Bronchial epithelial cell (primary cell): ENCODE results near the gene TPX2. TPM values are rescaled to one million over a fixed set of nuclear protein-coding genes. Genes with fewer than 3 reads are reported as not detected.
A peak's percentile ranks its signal among the peaks of the same experiment; 100 is the strongest.

Experiments used
- DNase-seq: peaks from one replicate; pipeline ENCODE4 v3.0.0-alpha.2; 2010; ENCODE audit warnings: low read depth
- FAIRE-seq: peaks from 2 replicates; lab custom pipeline; 2011; peaks lifted over from hg19 to GRCh38; lab: Jason Lieb, UNC
- H3K27me3 ChIP-seq: 2 replicates; pipeline ENCODE4 v1.5.1; 2011; ENCODE audit warnings: low read length; ENCODE audit not compliant: control insufficient read depth, insufficient read depth
- H3K36me3 ChIP-seq: 2 replicates; pipeline ENCODE4 v1.5.1; 2011; ENCODE audit warnings: low read length; ENCODE audit not compliant: control insufficient read depth, insufficient read depth
- H3K4me3 ChIP-seq: 2 replicates; pipeline ENCODE4 v1.5.1; 2011; ENCODE audit warnings: mild to moderate bottlenecking, low read depth, low read length, control low read depth
- total RNA-seq: library from RNA; depleted of rRNA; stranded (reverse); fragments of >200 nt; gene quantifications from 2 replicates; pipeline ENCODE4 v1.2.1, GENCODE V29; 2014
- TF ChIP-seq, protein P1 (sequence below): IDR thresholded peaks from 2 replicates; pipeline ENCODE4 v1.5.1; 2011; ENCODE audit warnings: mild to moderate bottlenecking, moderate library complexity, low read length, control low read depth, inconsistent platforms; ENCODE audit not compliant: insufficient read depth, severe bottlenecking

The TPX2 gene
- total RNA-seq, 1 donor from 2014 or later: 1.3 TPM

DNA sequence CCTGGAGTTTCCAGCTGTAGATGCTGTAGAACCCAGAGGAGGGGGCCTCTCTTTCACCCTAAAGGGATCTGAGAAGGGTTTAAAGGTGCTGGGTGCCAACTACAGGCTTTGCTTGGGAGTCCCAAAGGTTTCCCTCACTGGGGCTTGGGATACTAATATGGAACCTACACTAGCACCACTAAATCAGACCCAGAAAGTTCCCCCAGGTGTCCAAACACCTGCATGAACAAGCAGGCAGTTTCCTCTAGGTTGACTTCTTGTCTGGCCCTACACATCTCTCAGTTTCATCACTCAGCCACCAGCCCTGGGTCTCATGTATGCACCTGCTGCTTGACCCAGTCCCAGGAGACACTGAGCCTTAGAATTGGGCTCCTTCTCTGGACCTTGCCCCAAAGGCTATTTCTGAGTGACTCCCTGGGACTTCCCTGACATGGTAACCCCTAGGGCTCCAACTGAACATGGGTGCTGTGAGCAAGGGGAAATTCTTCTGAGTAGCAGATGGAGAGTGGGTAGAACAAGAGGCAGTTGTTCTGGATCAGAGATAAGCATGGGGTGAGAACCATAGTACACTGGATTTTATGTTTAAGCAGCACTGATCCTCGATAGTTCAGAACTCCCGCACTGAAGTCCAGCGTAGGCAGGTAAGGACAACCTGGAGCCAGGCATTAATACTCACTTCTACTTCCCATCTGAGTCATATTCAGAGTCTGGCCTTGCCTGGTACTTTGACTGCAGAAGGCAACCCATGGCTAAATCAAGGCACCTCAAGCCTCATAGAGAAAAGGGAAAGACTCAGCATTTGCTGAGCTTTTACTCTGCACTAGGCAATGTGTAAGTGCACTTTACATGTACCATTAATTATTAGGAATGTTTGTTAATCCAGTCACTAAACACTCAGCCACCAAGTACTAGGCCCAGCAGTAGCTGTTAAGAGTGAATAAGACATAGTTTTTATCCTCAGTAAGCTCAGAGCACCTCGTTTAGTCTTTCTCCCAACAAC, 33.2 kb upstream of the TPX2 start:
- TF ChIP-seq, protein P1, sequence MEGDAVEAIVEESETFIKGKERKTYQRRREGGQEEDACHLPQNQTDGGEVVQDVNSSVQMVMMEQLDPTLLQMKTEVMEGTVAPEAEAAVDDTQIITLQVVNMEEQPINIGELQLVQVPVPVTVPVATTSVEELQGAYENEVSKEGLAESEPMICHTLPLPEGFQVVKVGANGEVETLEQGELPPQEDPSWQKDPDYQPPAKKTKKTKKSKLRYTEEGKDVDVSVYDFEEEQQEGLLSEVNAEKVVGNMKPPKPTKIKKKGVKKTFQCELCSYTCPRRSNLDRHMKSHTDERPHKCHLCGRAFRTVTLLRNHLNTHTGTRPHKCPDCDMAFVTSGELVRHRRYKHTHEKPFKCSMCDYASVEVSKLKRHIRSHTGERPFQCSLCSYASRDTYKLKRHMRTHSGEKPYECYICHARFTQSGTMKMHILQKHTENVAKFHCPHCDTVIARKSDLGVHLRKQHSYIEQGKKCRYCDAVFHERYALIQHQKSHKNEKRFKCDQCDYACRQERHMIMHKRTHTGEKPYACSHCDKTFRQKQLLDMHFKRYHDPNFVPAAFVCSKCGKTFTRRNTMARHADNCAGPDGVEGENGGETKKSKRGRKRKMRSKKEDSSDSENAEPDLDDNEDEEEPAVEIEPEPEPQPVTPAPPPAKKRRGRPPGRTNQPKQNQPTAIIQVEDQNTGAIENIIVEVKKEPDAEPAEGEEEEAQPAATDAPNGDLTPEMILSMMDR: no peak
- FAIRE-seq: no peak
- DNase-seq: peak; percentile 70
- H3K27me3 ChIP-seq: no peaks in the 10 kb centered on the region
- H3K4me3 ChIP-seq: no peak overlapping the region
- peaks cover 17% of the 10 kb centered on the region for H3K36me3 ChIP-seq

DNA sequence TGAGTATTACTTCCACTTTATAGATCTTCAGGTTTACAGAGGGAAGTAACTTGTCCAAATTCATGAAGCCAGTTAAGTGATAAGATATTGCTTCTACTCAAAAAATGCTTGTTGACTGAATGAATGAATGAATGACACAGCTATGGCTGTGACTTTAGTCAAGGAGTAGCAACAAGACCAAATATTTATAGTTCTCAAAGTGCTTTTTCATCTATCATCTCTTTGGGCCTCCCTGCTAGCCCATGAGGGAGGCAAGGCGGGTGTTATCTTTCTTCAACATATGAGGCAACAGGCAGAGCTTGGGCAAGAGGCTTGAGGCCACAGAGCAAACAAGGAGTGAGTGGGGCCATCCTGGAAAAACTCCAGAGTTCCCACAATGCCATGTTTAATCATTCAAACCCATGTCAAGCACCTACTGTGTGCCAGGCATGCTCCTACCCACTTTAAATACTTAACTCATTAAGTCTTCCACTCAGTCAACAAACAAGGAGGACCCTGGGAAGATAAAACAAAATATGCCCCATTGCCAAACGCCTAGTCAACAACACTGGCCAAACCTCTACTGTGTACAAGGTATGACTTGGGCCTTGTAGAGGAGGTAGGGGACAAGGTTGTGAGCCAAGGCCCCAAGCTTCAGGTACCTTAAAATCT, 32.4 kb upstream of the TPX2 start:
- Histone ChIP-seq H3K36me3 (peaks cover 17% of the 10 kb centered on the region), H3K4me3 (no peak overlapping the region), H3K27me3 (no peaks in the 10 kb centered on the region)
- TF ChIP-seq, protein P1: no peak
- FAIRE-seq (no peak), DNase-seq (peak; percentile 28)

DNA sequence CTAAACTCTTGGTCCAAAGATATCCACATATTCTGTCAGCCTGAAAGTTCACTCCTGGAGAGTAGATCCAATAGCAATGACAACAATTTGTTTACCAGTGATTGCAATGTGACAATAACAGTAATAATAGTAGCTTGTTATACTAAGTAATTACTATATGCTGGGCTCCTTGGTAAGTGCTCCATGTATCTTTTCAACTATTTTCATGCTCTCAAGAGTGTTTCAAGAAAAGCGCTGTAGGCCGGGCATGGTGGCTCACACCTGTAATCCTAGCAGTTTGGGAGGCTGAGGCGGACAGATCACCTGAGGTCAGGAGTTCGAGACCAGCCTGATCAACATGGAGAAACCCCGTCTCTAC, 31.9 kb upstream of the TPX2 start:
- DNase-seq (no peak), FAIRE-seq (no peak)
- peaks cover 16% of the 10 kb centered on the region for H3K36me3 ChIP-seq
- no peak overlapping the region for H3K4me3 ChIP-seq
- H3K27me3 ChIP-seq: no peaks in the 10 kb centered on the region
- TF ChIP-seq, protein P1: no peak

DNA sequence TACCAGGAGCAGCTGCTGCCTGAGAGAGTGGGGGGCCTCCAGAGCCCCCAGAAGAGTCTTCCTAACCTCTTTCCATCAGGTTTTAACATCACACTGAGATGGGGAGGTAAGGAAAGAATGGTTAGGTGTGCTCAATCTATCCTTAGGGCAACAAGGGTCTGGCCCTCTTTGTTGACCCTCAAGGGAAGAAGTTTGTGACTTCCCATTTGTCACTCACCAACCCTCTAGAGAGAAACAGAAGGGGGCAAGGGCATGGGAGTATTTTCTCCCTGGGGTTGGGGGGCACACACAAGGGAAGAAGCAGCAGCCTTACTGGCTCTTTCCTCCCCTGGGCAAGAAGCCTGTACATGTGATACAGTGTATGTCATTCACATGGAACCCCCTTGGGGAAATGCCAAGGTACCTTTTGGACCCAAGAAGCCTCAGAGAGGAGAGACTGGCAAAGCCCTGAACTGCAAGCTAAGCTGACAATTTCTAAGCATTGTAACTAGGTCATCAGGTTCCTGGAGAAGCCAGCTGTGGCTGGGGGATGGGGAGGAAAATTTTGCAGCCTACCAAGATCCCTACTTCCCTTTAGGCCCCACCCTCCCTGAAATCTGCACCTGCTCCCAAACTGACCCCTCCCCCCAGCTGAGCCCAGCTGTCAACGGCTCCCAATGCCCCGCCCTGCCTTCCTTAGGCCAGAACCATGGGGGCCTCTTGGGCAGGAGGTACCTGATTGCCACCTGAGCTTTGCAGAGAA, 30.9 kb upstream of the TPX2 start:
- FAIRE-seq: no peak
- TF ChIP-seq, protein P1: no peak
- no peak for DNase-seq
- Histone ChIP-seq H3K36me3 (peaks cover 16% of the 10 kb centered on the region), H3K4me3 (no peak overlapping the region), H3K27me3 (no peaks in the 10 kb centered on the region)

DNA sequence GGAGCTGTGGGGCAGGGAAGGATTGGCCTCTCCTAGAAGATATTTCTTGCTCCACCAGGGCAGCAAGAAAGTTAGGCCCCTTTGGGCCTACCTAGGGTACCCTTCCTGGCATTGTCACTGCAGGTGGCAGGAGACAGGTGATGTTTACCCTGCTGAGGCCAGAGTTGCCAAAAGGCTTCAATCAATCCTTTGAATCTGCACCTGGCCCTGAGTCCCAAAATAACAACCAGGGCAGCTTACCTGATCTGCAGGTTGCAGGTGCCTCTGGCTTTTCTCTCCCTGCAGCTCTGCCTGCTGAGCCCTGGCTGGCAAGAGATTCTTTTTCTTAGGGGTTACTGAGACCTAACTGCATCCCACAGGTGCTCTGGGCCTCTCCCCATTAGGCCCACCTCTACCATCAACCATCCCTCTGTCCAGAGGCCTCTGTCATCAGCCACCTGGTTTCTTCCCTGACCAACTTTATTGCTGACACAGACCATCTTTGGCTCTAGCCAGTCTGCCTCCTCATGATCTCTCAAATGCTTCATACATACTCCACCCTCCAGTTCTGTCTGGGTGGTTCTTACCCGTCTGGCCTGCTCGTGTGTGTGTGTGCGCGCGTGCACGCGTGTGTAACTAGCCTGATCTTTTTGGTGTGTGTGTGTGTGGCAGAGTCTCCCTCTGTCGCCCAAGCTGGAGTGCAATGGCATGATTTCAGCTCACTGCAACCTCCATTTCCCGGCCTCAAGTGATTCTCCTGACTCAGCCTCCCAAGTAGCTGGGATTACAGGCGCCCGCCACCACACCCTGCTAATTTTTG, 30.2 kb upstream of the TPX2 start:
- TF ChIP-seq, protein P1: no peak
- Histone ChIP-seq H3K27me3 (no peaks in the 10 kb centered on the region), H3K4me3 (no peak overlapping the region), H3K36me3 (peaks cover 16% of the 10 kb centered on the region)
- FAIRE-seq (no peak), DNase-seq (no peak)
